DMS153 (cell line): ENCODE results near the gene YIPF5.

ENCODE experiments used
- DNase-seq: peaks from one replicate; lab custom pipeline; 2025; lab: John Stamatoyannopoulos, UW

Gene YIPF5

DNA sequence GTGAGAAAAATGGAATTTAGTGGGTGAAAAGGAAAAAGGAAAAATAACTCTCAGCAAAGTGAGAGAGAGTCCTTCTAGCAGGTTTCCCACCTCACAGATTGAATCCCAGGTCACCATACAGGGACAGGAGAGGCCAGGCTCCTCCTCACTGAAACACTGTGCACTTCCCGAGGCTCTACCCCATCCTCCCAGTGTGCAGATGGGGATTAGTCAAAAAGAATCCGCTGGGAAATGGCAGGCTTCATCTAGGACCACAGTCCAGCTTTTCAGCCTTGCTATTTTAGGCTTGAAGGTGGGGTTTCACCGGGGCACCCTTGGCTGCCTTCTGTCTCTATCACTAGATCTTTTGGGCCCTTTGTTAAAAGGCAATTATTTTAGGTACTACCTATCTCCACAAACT lies 47.8 kb downstream of the YIPF5 start:
- DNase-seq: no peak

DNA sequence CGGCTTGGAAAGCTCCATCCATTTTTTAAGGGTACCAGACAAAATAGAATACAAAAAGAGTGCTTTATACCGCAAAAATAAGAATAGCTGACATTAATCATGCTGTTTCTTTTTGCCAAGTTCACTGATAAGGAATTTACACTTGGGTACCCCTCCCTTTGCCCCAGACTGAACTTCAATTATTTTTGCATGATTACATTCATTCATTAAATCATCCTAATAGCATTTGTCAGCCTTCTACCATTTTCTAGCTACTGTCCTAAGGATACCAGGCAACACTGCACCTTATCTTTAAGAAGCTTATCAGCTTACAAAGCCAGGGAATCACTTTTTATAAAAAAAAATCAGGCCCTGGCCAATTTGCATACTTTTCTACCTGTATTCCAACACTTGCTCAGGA lies 48.4 kb downstream of the YIPF5 start:
- DNase-seq: no peak

DNA sequence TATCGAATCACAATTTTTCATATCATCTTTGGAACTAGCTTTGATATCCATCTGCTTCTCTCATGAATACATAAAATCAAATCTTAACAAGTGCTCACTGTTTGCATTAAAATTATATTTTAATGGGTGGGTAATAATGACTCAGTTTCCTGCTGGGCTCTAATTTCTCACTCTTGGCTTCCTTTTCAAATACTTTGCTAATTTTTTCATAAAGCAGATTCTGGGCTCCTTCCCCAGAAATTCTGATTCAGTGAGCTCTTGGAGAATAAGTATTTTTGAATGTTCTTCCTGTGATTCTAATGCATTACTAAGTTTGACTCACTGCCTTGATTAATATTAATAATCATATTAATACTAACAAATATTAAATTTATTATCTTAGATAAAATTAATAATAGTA lies 48.9 kb downstream of the YIPF5 start:
- DNase-seq: no peak

DNA sequence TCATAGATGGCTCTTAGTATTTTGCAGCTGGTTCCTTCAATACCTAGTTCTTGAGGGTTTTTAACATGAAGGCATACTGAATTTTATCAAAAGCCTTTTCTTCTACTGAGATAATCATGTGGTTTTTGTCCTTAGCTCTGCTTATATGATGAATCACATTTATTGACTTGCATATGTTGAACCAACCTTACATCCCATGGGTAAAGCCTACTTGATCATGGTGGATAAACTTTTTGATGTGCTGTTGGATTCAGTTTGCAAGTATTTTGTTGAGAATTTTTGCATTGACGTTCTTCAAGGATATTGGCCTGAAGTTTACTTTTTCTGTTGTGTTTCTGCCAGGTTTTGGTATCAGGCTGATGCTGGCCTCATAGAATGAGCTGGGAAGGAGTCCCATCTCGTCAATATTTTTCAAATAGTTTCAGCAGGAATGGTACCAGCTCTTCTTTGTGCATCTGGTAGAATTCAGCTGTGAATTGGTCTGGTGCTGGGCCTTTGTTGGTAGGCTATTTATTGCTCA lies 49.7 kb downstream of the YIPF5 start:
- DNase-seq: no peak

DNA sequence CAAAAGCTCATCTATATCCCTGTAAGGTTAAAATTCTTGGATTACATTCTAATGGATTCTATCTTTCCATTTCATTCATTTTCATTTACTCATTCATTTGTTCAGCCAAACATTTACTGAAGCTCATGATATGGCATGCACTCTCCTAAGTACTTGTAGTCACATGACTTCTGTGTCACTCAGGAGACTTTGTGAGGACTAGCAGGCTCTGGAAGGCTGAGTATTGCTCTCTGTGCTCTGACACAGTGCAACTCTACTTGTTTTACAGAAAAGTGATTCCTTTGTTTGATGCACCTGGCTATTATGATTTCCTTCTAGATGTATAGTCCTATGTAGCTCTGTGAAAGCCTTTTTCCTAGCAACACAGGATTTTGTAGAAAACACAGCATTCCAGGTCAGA lies 53.0 kb downstream of the YIPF5 start:
- no peak for DNase-seq

DNA sequence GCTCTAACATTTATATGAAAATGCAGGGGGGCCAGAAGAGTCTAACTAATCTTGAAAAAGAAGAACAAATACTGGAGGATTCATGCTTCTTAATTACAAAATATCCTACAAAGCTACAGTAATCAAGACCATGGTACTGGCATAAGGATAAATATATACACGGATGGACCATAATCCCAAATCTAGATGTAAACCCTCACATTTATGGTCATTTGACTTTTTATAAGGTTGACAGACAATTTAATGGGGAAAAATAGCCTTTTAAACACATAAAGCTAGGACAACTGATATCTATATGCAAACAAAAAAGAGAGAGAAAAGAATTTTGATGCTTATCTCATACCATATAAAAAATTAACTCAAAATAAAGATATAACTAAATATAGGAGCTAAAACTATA lies 55.9 kb downstream of the YIPF5 start:
- DNase-seq: no peak
